Activated CD4-positive, alpha-beta T cell treated with anti-CD3 and anti-CD28 coated beads for 48 hours (primary cell): Measurements from ENCODE around the gene DDI1.
"Not testable (repeated sequence)": the region's sequence is repeated elsewhere in the genome, so short reads cannot be mapped to it uniquely, and the experiment has no call there.

Source experiments
- DNase-seq: peaks from one replicate; pipeline ENCODE4 v3.0.0-alpha.2; 2020

Gene DDI1

DNA sequence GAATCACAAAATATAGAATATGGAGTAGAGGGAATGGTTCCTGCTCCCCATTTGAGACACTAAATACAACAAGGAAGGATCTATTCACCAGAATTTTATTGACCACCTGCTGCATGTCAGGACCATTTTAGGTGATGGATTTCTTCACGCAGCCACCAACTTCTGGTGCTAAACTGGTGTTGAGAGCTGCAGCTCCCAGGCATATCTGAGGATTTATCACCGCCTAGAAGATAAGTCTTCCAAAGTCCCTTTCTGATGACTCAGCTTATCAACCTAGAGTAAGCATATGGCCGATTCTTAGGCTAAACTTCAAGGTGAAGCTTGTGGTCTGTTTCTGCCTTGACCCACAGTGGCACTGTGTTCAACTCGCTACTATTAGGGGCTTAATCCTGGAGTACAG lies 6.7 kb downstream of the DDI1 start:
- no peak for DNase-seq

DNA sequence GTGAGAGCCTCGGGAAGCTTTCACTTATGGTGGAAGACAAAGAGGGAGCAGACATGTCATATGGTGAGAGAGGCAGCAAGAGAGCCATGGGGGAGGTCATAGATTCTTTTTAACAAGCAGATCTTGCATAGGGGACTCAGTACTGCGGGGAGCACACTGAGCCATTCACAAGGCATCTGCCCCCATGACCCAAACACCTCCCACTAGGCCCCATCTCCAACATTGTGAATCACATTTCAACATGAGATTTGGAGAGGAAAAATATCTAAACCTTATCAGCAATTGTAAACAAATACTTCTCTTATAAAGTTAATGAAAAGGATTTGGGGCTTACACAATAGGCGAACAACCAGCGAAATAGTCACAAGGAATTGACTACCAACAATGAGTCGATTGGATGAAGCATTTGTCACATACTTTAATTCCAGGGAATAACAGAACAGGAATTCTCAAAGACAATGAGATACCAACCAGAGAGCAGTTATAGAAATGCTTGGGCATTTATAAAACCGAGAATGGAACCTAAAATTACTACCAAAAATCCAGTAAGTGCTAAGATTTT lies 7.3 kb downstream of the DDI1 start:
- no peak for DNase-seq

DNA sequence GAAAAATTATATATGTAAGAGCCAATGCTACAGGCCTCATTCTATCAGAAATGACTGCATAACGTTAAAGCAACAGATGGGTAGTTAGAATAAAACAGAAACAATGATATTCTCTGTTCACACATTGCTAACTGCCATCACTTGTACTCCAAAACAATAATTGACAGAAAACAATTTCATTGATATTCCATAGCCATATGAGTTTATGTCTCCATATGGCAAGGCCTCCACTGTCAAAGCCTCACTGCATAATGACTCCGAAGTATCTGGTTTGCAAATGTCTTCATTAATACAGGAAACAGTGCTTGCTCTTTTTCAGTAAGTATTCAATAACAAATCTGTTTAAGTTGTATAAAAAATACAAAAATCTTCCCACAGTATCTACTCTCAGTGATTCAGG lies 9.9 kb downstream of the DDI1 start:
- no peak for DNase-seq

DNA sequence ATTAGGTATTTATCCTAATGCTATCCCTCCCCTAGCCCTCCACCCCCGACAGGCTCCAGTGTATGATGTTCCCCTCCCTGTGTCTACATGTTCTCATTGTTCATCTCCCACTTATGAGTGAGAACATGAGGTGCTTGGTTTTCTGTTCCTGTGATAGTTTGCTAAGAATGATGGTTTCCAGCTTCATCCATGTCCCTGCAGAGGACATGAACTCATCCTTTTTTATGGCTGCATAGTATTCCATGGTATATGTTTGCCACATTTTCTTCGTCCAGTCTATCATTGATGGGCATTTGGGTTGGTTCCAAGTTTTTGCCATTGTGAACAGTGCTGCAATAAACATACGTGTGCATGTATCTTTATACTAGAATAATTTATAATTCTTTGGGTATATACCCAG lies 10.4 kb downstream of the DDI1 start:
- not testable (repeated sequence) for DNase-seq

DNA sequence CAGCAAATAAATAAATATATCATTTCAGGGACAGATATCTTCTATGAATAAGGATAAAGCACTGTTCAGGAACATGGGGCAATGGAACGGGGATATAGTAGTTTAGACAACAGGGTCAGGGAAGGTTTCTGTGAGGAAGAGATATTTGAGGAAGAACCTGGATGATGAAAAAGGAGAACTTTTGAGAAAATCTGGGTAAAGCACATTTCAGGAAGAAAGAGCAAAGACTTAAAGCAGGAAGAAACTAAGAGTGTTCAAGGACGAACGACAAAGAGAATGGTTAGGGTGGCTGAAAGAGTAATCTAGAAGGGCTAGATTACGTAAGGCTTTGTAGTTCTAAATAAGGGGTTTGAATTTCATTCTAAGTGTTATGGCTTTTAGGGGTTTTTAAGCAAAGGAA lies 12.7 kb downstream of the DDI1 start:
- DNase-seq = no peak

DNA sequence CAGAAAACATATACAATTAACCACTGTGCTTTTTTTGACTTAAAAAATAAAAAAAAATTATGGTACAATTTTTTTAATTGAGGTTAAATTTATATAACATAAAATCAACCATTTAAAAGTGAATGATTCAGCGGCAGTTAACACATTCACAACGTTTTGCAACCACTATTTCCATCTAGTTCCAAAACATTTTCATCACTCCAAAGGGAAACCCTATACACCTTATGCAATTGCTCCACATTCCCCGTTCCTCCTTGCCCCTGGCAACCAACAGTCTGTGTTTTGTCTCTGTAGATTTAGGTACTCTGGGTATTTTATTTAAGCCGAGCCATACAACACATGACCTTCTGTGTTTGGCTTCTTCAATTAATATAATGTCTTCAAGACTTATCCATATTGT lies 15.3 kb downstream of the DDI1 start:
- no peak for DNase-seq

DNA sequence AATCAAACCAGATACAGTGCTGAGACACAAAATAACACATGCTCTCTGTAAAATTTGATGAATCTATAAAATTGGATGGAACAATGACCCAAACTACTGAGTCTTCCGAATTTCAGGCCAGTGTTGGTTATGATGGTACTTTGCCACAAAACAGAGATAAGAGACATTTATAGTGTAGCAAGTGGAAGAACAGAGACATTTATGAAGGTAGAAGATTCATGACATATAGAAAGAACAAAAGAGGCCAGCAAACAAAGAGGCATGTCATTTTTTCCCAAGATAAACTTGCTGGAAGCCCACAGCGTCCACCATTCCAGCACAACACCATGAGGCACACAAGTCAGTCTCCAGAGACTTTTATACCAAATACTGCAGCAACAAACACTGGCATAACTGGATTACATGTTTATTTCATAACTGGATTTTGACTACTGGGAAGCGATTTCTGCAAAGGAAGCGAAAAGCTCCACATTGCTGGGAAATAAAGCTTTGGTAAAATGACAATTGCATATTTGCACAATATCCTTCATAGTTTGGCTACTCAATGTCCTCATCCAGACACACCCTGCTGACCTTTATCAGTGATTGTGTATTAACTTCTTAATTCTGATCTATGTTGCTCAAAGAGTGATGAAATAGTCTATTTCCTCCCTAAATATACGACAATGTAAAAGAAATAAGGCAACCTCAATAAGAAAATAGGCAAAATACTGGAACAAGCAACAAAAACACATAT lies 17.5 kb downstream of the DDI1 start:
- DNase-seq = no peak

DNA sequence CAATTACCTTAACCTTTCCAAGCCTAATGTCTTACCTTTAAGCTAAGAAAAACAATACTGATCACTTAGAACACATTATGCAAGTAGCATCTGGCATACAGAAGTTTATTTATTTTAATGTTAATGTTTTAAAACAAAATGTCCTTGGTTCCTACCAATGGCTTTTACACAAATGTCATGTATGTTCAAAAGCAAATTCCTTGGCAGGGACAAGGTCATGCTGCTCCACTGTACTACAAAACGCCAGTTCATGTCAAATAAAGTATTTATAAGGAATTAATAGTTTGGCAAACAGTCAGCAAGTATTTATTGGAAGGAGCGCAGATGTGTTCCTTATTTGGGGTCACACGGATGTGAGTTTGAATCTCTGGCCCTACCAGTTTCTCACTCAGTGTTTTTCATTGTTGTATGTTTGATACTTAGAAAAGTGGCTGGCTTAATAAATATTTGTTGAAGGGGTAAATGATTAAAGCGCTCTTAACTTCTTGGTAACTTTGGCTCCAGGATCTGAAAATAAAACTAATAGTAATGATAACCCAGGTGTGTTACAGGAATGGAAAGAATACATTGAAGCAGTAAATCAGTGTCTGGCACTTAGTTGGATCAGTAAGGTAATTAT lies 18.6 kb downstream of the DDI1 start:
- DNase-seq = no peak

DNA sequence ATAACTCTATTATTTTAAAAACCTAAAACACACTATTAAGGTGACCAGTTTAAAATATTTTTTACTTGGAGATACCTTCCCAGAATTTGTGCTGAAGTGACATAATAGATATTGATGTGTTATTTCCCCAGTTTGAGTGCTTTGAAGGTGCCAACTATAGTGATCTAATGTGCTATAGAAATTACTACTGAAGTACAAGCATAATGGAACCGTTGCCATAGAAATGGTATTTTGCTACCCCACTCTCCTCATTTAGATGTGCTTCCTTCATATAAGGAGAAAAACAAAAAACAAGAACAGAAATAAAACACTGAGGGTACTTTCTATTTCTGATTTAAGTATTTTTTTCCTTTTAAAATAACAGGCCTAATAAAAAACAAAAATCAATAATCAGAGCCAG lies 19.2 kb downstream of the DDI1 start:
- DNase-seq = no peak

DNA sequence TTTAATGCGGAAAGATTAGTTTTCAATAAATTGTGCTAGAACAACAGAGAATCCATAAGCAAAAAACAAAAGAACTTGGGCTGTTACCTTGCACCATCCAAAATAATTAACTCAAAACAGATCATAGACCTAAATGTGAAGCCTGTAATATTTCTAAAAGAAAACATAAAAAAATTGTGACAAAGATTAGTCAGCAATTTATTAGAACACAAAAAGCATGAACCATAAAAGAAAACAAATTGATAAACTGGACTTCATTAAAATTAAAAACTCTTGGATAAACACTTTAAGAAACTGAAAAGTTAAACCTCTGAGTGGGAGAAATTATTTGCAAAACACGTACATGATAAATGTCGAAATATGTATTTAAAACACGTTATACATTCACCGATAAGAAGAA lies 21.5 kb downstream of the DDI1 start:
- no peak for DNase-seq

DNA sequence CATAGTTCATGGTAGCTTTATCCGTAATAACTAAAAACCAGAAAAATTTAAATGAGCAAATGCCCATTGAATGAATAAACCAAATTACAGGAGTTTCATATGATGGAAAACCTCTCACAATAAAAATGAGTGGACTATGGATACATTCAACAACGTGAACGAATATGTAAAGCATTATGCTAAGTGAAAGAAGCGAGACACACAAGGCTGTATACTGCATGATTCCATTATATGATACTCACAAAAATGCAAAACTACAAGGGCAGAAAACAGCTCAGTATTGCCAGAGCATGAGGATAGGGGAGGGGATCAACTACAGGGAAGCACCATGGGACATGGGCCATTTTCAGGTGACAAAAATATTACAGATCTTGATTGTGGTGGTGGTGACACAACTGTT lies 22.2 kb downstream of the DDI1 start:
- DNase-seq = no peak

DNA sequence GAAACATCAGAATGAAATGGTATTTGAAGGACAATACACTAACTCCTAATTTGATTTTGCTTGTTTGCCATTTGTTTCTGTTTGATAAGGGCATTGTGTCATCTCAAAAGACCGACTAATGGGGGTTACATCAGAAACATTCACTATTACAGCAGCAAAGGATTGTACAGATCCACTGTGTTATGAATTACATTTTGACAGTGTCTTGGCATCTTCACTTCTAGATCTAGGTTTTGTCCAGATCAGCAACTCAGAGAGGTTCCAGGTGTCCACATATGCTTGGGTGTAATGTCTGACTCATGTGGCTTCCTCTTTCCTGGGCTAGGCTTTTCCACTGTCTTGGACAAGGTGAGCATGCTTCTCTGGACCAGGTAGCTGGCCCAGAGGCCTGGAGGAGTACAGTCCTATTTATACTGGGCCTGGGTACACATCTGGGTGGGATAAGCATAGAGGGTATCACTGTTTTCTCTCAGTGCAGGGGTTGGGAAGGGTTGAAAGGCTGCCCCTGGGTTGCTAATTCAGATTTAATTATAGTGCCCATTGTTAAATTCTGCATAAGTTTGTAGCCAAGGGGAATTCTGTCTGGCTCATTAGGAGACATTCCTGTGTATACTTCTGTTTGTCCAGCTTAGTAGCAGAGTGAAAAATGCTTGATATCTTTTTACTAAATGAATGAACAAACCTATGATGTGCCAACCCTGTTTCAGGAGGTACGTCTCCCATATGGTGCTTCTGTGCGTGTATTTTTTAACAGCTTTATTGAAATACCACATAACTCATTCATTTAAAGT lies 23.8 kb downstream of the DDI1 start:
- no peak for DNase-seq

DNA sequence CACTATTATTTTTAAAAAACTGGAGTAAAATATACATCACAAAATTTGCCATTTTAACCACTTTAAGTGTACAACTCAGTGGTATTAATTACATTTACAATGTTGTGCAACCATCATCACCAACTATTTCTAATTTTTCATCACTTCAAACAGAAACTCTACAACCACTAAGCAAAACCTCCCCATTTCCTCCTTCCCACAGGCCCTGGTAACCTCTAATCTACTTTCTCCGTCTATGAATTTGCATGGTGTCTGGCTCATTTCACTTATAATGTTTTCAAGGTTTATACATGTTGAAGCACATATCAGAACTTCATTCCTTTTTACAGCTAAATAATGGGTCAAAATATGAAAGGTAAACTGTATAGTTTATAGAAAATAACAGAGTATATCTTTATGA lies 24.4 kb downstream of the DDI1 start:
- DNase-seq = no peak

DNA sequence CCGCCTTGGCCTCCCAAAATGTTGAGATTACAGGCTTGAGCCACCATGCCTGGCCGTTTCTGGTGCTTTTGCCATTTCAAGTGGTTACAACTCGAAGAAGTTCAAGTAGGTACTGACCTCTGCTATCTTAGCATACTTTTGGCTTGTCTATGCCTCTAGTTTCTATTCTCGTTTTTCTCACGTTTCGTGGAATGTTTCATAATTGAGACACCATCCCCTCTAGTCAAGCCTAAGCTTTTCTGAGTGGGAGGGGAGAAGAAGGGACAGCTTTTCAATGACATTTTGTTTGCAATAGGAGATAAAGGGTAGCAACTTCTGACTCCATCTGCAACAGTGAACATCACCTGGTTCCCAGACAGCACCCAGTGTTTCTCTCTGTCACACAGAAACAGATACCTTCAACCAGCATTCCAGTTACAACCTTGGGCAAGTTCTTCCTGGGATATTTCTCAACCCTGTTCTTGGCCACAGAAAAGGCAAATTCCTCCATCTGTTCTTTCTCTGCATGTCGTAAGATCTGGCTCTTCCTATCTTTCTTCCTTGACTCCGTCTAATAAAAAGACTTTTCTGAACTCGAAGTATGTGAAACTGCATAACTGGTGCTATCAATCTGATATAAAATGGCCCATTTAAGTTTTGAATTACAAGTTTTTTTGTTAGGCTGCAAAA lies 25.5 kb downstream of the DDI1 start:
- no peak for DNase-seq

DNA sequence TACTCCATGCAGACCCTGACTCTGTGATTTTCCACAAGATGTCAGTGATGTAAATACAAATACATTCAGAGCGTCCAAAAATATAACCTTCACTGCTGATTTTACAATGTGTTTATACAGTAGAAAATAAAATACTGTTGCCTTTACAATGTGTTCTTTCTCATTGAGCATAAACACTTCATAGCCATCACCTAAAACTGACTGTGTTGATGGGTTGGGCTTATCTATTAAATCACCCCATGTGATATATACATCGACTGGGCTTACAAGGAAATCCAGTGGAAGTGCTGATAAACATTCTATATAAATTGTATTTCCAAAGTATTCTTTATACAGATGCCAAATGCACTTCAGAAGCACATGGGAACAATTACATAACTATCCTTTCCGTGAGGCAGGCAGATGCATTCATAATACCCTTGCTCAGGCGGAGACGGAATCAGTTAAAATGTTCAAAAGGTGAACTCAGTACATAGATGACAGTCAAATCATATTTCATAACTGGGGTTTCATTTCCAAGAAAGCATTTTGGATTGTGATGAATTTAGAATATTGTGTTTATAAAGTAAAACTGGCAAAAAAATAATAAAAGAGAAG lies 27.7 kb downstream of the DDI1 start:
- DNase-seq = no peak

DNA sequence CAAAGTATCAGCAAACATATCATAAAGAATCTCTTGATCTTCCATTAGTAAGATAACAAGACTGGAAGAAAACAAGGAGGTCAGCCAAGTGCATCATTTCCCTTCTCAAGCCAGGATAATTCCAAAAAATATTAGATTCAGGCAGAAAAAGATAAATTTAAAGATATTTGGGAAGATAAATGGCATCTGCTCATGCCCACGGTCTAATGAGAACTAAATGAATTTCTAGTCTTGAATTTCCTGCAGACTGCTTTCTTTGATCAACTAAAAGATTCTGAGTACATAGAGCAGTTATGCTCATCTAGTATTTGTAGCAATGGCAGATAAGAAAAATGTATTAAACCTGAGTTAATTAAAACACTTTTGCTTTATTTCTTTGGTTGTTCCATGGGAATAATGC lies 31.1 kb downstream of the DDI1 start:
- DNase-seq = no peak

DNA sequence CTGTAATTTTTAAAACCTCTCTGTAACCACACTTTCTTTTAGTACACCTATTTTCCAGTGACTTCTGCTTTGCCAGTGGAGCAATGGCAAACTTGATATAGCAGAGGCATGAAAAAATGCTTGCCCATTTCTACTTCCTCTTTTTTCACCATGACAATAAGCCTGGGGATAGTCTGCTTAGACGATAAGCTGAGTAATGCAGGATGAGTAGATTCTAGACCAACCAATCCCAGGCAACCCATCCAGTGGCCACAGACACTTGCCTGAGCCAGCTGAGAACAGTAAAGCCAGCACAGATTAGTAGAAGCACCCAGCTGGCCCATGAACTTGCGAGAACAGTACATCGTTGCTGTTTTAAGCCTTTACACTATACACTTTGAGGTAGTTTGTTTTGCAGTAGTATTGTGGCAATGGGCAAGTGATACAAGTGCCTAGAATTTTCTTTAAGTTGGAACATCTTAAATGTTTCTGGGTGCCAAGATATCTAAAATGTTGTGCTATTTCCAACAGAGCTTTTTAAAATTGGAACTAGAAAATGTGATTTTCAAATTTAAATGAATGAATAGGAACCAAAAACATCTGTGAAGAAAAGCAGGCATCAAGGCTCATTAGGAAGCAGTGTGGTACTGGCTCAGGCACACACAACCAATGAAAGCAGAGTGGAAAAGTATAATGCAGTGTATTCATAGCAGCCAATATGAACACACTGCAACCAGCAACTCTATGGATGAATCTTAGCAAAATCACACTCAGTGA lies 37.7 kb downstream of the DDI1 start:
- no peak for DNase-seq

DNA sequence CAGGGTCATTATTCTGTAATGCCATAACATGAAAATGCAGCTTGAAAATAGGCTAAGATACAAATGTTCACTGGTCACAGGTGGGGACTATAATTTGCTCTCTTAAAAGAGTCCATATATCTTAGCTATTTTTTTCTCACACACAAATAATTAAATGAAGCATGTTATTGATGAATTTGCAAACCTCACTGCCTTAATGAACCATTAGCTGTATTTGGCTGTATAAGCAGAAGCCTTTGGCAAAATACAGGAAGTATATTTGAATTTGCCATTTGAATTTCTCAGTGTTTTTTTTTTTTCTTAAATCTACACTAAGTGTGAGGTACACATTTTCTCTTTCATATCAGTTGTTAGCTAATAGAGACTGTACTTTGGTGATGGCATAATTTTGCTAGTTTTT lies 38.7 kb downstream of the DDI1 start:
- no peak for DNase-seq

DNA sequence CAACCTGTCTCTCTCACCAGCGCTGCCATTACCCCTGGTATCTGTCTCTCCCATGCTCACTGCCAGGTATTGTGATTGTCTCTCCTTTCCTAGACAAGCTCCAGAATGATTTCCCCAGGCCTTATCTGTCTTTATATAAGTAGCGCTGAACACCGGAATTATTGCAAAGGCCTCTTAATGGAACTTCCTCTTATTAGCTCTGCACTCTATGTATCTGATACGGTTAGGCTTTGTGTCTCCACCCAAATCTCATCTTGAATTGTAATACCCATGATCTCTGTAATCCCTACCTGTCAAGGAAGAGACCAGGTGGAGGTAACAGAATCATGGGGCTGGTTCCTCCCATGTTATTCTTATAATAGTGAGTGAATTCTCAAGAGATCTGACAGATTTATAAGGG lies 39.3 kb downstream of the DDI1 start:
- DNase-seq = no peak

DNA sequence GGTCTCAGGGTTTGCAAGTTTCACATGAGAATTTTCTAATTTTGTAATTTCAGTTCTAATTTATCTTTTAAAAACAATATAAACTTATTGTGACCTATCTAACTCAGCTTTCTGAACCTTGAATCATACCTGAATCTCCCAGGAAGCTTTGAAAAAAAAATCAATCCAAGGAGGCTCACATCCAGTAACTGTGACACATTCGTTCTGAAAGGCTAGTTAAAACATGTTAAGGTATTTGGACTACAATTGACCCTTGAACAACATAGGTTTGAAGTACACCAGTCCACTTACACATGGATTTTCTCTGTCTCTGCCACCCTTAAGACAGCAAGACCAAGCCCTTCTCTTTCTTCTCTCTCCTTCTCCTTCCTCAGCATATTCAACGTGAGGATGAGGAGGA lies 40.0 kb downstream of the DDI1 start:
- DNase-seq = no peak

DNA sequence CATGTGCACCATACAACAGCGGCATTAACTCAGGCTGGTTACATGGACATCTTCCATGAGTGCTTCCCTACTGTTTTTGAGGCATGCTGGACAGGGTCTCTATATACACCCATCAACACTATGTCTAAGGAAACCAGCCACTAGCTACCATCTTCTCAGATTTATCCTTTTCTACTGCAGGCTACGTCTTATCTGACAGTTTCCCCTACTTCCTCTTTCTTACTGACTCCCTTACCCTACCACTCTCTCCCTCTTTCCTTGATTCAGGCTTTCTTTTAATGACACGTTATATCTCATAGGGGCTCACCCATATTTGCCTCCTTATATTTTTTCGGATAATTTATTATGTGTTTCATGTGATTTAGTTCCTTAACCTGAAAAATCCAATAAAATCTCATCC lies 41.8 kb downstream of the DDI1 start:
- DNase-seq = no peak

DNA sequence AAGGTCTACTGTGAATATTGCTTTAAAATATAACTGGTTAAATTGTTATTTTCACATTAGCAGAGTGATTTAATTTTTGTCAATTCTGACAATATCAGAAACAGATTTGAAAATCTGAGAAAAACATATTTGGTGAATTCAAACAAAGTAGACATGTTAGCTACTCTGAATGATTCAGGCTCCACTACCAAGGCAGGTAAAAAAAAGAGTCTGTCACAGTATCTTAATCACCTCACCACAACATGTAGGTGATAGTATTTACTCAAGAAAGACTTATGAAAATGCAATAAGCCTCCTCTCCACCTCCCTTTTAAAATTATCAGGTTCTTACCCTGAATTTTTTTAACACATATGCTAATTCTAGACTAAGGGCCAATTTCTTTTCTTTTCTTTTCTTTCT lies 42.6 kb downstream of the DDI1 start:
- no peak for DNase-seq
